GM23338 (cell line): ENCODE data around the gene FGF10. TPM values are rescaled to one million over a fixed set of nuclear protein-coding genes. Genes with fewer than 3 reads are reported as not detected.

Source experiments
- ATAC-seq: fragments of 200-7000 bp; cut with Tn5 transposase; 3 replicates; pipeline ENCODE4 v1.9.1; 2020
- DNase-seq: peaks from one replicate; pipeline ENCODE4 v3.0.0-alpha.2; 2015; ENCODE audit warnings: low spot score
- H2AFZ ChIP-seq: fragments of 200-600 bp; sonication (generic); 2 replicates; pipeline ENCODE4 v1.8.0; 2016; ENCODE audit warnings: antibody characterized with exemption, mild to moderate bottlenecking, moderate library complexity
- H3F3A ChIP-seq: fragments of 200-600 bp; sonication (generic); replicated peaks from 2 replicates; pipeline ENCODE4 v1.8.0; 2017; ENCODE audit warnings: antibody characterized with exemption, mixed run types, low read depth
- H3K27ac ChIP-seq: fragments of 200-600 bp; sonication (generic); 2 replicates; pipeline ENCODE4 v1.6.1; 2016; ENCODE audit warnings: low read depth
- H3K27me3 ChIP-seq: fragments of 200-600 bp; sonication (generic); 2 replicates; pipeline ENCODE4 v1.8.0; 2016; ENCODE audit warnings: mild to moderate bottlenecking, mixed run types, moderate library complexity; ENCODE audit not compliant: insufficient read depth
- H3K36me3 ChIP-seq: fragments of 200-600 bp; sonication (generic); 2 replicates; pipeline ENCODE4 v1.8.0; 2016; ENCODE audit warnings: mild to moderate bottlenecking; ENCODE audit not compliant: insufficient read depth
- H3K4me1 ChIP-seq: fragments of 200-600 bp; sonication (generic); 2 replicates; pipeline ENCODE4 v1.8.0; 2016; ENCODE audit warnings: mild to moderate bottlenecking, moderate library complexity; ENCODE audit not compliant: insufficient read depth
- H3K4me2 ChIP-seq: fragments of 200-600 bp; sonication (generic); 2 replicates; pipeline ENCODE4 v1.7.1; 2017; ENCODE audit warnings: mixed run types
- H3K4me3 ChIP-seq: fragments of 200-600 bp; sonication (generic); 2 replicates; pipeline ENCODE4 v1.6.1; 2016; ENCODE audit warnings: mixed run types
- H3K79me2 ChIP-seq: fragments of 200-600 bp; sonication (generic); replicated peaks from 2 replicates; pipeline ENCODE4 v1.8.0; 2017; ENCODE audit warnings: mild to moderate bottlenecking; ENCODE audit not compliant: insufficient read depth
- H3K9me2 ChIP-seq: fragments of 200-600 bp; sonication (generic); 2 replicates; pipeline ENCODE4 v1.8.0; 2017; ENCODE audit not compliant: insufficient read depth
- H4K20me1 ChIP-seq: fragments of 200-600 bp; sonication (generic); replicated peaks from 2 replicates; pipeline ENCODE4 v1.8.0; 2017; ENCODE audit warnings: mild to moderate bottlenecking; ENCODE audit not compliant: insufficient read depth
- H3K27ac Mint-ChIP-seq: 2 replicates; pipeline ENCODE4 v1.8.0; 2020; ENCODE audit warnings: inconsistent platforms, mild to moderate bottlenecking, moderate library complexity, mixed read lengths
- H3K27me3 Mint-ChIP-seq: 3 replicates; pipeline ENCODE4 v1.8.0; 2022; ENCODE audit warnings: low read depth, mild to moderate bottlenecking, moderate library complexity, mixed read lengths, inconsistent platforms; ENCODE audit not compliant: insufficient read depth, poor library complexity
- H3K36me3 Mint-ChIP-seq: 3 replicates; pipeline ENCODE4 v1.8.0; 2021; ENCODE audit warnings: low read depth, mild to moderate bottlenecking, inconsistent platforms, moderate library complexity, mixed read lengths
- H3K4me1 Mint-ChIP-seq: 3 replicates; pipeline ENCODE4 v1.8.0; 2020; ENCODE audit warnings: mild to moderate bottlenecking, inconsistent platforms, mixed read lengths
- H3K4me3 Mint-ChIP-seq: 3 replicates; pipeline ENCODE4 v1.8.0; 2021; ENCODE audit warnings: moderate library complexity, mild to moderate bottlenecking, inconsistent platforms, mixed read lengths
- H3K9me3 Mint-ChIP-seq: 3 replicates; pipeline ENCODE4 v1.8.0; 2020; ENCODE audit warnings: moderate library complexity, mild to moderate bottlenecking, inconsistent platforms, mixed read lengths
- CREB1 ChIP-seq: fragments of 250-450 bp; sonication (Bioruptor Pico); IDR thresholded peaks from 2 replicates; pipeline ENCODE4 v1.5.0; 2020; ENCODE audit warnings: low read depth, mild to moderate bottlenecking, moderate library complexity
- NANOG ChIP-seq: IDR thresholded peaks from 2 replicates; pipeline ENCODE4 v1.6.1; 2016; ENCODE audit warnings: antibody characterized with exemption, borderline replicate concordance
- ZNF331 ChIP-seq: fragments of 250-450 bp; sonication (Bioruptor Pico); IDR thresholded peaks from 2 replicates; pipeline ENCODE4 v1.5.0; 2020; ENCODE audit warnings: low read depth, mild to moderate bottlenecking, moderate library complexity
- polyA plus RNA-seq: library from polyadenylated mRNA; unstranded; fragments of >200 nt; fragmentation: Nextera tagmentation; extraction: Ambion mirVana; gene quantifications from 2 replicates; pipeline ENCODE4 v1.2.1, GENCODE V29; 2016
- total RNA-seq: library from RNA; depleted of rRNA; stranded (reverse); fragments of >200 nt; shearing (Covaris generic); gene quantifications from 2 replicates; pipeline ENCODE4 v1.2.3, GENCODE V29; 2014
- TF ChIP-seq, protein P1 (sequence below): fragments of 250-450 bp; sonication (Bioruptor Pico); IDR thresholded peaks from 2 replicates; pipeline ENCODE4 v1.5.0; 2020; ENCODE audit warnings: mild to moderate bottlenecking, moderate library complexity
- TF ChIP-seq, protein P2 (sequence below): IDR thresholded peaks from one replicate; pipeline ENCODE4 v1.6.1; 2018; ENCODE audit warnings: antibody characterized with exemption; ENCODE audit not compliant: unreplicated experiment

Gene FGF10
- total and polyA plus RNA-seq, 2 experiments from 2014 or later = 0.24 to 0.50 TPM

DNA sequence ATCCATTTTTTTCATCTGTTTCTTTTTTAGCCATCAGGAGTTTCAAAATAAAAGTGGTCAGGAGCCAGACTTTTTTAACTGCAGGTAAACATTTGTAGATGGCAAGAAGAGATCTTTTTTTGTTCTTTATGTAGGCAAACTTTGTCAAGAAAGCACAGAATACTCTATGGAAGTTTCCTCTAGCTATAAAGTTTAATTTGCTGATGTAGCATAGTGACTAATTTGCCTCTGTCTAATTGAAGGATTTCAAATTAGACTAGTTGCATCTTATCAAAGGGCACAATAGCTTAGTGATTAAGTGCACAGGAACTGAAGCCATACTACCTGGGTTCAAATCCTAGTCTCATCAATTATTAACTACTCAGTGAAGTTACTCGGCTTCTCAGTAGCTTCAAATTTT is 22.0 kb downstream of the FGF10 start:
- Histone ChIP-seq H4K20me1 (no peaks in the 10 kb centered on the region), H3K36me3 (no peaks in the 10 kb centered on the region), H3K9me2 (no peaks in the 10 kb centered on the region), H3K79me2 (no peaks in the 10 kb centered on the region), H3K27ac (no peak overlapping the region), H3K4me2 (no peak overlapping the region), H3F3A (no peaks in the 10 kb centered on the region), H2AFZ (no peak overlapping the region), H3K4me1 (no peaks in the 10 kb centered on the region), H3K4me3 (no peak overlapping the region), H3K27me3 (no peaks in the 10 kb centered on the region)
- Mint-ChIP-seq H3K4me3 (no peak overlapping the region), H3K4me1 (no peaks in the 10 kb centered on the region), H3K27ac (no peak overlapping the region), H3K9me3 (no peaks in the 10 kb centered on the region; the same call in 2 of the 3 replicates), H3K36me3 (no peaks in the 10 kb centered on the region), H3K27me3 (no peaks in the 10 kb centered on the region)
- ATAC-seq (no peak), DNase-seq (no peak)
- no peak for TF ChIP-seq ZNF331 (CRISPR knock-in tag)
- TF ChIP-seq, protein P1, sequence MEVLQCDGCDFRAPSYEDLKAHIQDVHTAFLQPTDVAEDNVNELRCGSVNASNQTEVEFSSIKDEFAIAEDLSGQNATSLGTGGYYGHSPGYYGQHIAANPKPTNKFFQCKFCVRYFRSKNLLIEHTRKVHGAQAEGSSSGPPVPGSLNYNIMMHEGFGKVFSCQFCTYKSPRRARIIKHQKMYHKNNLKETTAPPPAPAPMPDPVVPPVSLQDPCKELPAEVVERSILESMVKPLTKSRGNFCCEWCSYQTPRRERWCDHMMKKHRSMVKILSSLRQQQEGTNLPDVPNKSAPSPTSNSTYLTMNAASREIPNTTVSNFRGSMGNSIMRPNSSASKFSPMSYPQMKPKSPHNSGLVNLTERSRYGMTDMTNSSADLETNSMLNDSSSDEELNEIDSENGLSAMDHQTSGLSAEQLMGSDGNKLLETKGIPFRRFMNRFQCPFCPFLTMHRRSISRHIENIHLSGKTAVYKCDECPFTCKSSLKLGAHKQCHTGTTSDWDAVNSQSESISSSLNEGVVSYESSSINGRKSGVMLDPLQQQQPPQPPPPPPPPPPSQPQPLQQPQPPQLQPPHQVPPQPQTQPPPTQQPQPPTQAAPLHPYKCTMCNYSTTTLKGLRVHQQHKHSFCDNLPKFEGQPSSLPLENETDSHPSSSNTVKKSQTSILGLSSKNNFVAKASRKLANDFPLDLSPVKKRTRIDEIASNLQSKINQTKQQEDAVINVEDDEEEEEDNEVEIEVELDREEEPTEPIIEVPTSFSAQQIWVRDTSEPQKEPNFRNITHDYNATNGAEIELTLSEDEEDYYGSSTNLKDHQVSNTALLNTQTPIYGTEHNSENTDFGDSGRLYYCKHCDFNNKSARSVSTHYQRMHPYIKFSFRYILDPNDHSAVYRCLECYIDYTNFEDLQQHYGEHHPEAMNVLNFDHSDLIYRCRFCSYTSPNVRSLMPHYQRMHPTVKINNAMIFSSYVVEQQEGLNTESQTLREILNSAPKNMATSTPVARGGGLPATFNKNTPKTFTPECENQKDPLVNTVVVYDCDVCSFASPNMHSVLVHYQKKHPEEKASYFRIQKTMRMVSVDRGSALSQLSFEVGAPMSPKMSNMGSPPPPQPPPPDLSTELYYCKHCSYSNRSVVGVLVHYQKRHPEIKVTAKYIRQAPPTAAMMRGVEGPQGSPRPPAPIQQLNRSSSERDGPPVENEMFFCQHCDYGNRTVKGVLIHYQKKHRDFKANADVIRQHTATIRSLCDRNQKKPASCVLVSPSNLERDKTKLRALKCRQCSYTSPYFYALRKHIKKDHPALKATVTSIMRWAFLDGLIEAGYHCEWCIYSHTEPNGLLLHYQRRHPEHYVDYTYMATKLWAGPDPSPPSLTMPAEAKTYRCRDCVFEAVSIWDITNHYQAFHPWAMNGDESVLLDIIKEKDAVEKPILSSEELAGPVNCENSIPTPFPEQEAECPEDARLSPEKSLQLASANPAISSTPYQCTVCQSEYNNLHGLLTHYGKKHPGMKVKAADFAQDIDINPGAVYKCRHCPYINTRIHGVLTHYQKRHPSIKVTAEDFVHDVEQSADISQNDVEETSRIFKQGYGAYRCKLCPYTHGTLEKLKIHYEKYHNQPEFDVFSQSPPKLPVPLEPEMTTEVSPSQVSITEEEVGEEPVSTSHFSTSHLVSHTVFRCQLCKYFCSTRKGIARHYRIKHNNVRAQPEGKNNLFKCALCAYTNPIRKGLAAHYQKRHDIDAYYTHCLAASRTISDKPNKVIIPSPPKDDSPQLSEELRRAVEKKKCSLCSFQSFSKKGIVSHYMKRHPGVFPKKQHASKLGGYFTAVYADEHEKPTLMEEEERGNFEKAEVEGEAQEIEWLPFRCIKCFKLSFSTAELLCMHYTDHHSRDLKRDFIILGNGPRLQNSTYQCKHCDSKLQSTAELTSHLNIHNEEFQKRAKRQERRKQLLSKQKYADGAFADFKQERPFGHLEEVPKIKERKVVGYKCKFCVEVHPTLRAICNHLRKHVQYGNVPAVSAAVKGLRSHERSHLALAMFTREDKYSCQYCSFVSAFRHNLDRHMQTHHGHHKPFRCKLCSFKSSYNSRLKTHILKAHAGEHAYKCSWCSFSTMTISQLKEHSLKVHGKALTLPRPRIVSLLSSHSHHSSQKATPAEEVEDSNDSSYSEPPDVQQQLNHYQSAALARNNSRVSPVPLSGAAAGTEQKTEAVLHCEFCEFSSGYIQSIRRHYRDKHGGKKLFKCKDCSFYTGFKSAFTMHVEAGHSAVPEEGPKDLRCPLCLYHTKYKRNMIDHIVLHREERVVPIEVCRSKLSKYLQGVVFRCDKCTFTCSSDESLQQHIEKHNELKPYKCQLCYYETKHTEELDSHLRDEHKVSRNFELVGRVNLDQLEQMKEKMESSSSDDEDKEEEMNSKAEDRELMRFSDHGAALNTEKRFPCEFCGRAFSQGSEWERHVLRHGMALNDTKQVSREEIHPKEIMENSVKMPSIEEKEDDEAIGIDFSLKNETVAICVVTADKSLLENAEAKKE = no peak

DNA sequence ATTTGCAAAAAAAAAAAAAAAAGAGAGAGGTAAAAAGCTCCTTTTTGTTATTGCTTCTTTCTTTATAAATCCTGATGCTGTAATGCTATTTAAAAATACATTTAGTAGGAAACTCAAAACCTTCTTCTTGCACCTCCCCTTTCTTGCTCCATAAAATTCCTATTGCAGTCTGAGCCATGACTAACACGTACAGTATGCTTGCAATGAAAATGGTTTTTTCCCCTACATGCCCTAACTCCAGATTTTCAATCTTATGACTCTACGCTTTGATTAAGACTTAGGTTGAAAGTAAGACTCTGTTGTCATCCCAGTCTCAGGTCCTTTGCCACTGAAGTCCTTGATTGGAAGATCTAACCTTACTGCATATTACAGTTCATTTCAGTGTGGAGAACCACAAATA is 23.9 kb downstream of the FGF10 start:
- no peak overlapping the region for H3K4me2 ChIP-seq
- H3K79me2 ChIP-seq = no peaks in the 10 kb centered on the region
- Mint-ChIP-seq H3K36me3 (no peaks in the 10 kb centered on the region), H3K27ac (no peak overlapping the region), H3K9me3 (no peaks in the 10 kb centered on the region), H3K4me1 (no peaks in the 10 kb centered on the region), H3K27me3 (no peaks in the 10 kb centered on the region), H3K4me3 (no peak overlapping the region)
- H3K4me3 ChIP-seq = no peak overlapping the region
- TF ChIP-seq, protein P2, sequence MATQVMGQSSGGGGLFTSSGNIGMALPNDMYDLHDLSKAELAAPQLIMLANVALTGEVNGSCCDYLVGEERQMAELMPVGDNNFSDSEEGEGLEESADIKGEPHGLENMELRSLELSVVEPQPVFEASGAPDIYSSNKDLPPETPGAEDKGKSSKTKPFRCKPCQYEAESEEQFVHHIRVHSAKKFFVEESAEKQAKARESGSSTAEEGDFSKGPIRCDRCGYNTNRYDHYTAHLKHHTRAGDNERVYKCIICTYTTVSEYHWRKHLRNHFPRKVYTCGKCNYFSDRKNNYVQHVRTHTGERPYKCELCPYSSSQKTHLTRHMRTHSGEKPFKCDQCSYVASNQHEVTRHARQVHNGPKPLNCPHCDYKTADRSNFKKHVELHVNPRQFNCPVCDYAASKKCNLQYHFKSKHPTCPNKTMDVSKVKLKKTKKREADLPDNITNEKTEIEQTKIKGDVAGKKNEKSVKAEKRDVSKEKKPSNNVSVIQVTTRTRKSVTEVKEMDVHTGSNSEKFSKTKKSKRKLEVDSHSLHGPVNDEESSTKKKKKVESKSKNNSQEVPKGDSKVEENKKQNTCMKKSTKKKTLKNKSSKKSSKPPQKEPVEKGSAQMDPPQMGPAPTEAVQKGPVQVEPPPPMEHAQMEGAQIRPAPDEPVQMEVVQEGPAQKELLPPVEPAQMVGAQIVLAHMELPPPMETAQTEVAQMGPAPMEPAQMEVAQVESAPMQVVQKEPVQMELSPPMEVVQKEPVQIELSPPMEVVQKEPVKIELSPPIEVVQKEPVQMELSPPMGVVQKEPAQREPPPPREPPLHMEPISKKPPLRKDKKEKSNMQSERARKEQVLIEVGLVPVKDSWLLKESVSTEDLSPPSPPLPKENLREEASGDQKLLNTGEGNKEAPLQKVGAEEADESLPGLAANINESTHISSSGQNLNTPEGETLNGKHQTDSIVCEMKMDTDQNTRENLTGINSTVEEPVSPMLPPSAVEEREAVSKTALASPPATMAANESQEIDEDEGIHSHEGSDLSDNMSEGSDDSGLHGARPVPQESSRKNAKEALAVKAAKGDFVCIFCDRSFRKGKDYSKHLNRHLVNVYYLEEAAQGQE = no peak
- TF ChIP-seq NANOG = no peak
- TF ChIP-seq CREB1 (CRISPR knock-in tag) = no peak
- no peaks in the 10 kb centered on the region for H3K9me2 ChIP-seq
- H3F3A ChIP-seq = no peaks in the 10 kb centered on the region
- H3K4me1 ChIP-seq = no peaks in the 10 kb centered on the region
- no peak for ATAC-seq
- H3K27me3 ChIP-seq = no peaks in the 10 kb centered on the region
- H4K20me1 ChIP-seq = no peaks in the 10 kb centered on the region
- H3K27ac ChIP-seq = no peak overlapping the region
- no peak for DNase-seq
- H2AFZ ChIP-seq = peak overlapping the region; percentile 16; the same call in 1 of the 2 replicates
- H3K36me3 ChIP-seq = no peaks in the 10 kb centered on the region
